ENCODE data around the gene SIVA1.
A peak's percentile ranks its signal among the peaks of the same experiment; 100 is the strongest.

Gene SIVA1

DNA sequence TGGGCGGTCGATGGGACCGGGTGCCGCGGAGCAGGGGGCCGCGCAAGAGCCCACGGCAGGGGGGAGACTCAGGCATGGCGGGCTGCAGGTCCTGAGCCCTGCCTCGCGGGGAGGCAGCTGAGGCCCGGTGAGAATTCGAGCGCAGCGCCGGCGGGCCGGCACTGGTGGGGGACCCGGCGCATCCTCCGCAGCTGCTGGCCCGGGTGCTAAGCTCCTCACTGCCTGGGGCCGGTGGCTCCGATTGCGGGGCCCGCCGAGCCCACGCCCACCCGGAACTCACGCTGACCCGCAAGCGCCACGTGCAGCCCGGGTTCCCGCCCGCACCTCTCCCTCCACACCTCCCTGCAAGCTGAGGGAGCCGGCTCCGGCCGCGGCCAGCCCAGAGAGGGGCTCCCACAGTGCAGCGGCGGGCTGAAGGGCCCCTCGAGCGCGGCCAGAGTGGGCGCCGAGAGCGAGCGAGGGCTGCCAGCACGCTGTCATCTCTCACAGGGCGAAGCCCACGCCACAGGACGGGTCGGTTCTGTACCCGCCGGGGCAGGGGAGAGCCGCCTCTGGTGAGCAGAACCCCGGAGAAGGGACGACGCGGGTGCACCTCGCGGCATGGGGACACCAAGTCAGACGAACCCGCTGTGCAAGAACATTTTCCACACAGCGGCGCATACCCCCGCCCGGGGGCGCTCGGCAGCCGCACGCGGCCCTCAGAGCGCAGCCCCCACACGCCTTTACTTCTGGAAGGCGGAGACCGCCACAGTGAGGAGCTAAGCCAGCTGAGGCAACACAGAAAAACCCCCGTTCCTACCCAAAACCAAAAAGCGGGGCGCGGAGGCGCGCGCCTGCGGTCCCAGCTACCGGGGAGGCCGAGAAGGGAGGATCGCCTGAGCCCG lies 1.2 kb upstream of the SIVA1 start:
- no peak for DNase-seq (ENCODE audit: low spot score)

DNA sequence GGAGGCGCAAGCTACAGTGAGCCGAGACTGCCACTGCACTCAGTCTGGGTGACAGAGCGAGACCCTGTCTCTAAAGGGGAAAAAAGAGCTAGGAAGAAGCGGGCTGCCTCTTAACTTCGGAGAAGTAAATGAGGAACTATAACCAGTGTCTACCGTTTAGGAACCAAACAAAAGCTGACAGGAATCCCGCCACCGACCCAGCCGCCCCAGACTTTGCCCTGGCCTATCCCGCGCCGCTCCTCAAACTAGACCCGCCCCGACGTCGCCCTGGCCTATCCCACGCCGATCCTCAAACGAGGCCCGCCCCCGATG lies 568 bp upstream of the SIVA1 start:
- DNase-seq (ENCODE audit: low spot score) = no peak

DNA sequence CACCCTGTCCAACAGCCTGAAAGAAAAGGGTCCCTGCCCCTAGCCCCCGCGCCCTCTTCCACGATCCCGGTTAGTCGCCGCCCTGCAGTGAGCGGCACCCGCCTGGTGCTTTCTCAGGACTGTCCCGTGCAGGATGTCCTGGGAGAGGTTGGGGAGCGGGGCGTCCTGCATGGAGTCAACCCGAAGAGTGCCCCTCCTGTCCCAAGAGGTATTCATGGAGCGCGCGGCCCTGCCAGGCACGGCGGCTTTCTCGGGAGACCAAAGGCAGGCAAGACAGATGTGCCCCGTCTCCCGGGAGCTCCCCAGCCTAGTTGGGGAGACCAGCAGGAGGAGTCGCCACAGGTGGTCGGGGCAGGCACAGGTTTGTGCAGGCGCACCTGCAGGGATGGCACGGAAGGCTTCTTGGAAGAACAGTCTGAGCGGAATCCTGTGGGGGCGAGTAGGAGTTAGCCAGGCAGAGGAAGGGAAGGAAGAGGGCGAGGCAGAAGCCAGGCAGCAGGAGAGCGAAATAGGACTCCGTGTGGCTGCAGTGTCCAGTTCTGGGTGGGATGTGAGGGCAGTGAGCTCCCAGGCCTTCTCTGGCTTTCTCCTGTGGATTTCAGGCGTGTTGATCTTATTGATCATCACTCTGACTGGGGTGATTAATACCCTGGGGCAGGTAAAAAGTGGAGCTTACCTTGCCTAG lies 723 bp downstream of the SIVA1 start:
- DNase-seq (ENCODE audit: low spot score) = no peak

DNA sequence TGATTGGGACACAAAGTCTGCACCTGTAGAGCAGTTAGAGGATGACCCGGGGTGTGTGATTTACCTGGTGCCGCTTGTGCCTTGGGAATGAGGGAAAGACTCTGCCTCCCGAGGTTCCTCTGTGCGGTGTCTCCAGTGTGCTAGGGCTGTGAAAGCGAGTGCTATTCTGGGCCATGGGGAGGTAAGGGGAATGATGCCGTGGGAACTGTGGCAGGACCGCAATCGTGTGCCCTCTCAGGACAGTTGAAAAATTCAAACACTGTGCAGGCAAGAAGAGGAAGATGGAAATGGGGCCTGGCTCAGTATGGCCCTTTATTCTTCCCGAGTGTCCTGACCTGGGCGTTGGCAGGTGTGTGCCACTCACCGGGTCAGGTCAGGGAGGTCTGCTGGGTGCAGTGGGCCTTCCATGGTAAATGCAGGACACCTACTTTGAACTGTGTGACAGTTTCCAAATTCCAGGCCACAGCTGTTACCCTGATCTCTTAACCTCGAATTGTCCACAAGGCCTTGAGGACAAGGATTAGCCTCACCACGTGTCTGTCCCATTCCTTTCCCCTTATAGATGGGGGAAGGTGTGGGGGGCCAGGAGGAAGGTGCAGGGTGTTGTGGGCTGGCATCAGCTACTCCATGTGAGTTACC lies 1.4 kb downstream of the SIVA1 start:
- DNase-seq (ENCODE audit: low spot score) = no peak

DNA sequence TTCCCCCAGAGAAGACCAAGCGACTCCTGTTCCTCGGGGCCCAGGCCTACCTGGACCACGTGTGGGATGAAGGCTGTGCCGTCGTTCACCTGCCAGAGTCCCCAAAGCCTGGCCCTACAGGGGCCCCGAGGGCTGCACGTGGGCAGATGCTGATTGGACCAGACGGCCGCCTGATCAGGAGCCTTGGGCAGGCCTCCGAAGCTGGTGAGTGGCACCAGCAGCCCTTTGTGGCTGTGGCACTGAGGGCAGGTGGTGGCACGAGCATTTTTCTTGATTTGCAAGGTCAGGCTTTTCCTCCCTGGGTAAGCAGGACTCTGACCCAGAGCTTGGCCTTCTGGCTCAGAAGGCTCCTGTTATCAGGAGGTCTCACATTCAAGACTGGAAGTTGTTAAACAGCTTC lies 2.7 kb downstream of the SIVA1 start:
- DNase-seq (ENCODE audit: low spot score) = no peak

DNA sequence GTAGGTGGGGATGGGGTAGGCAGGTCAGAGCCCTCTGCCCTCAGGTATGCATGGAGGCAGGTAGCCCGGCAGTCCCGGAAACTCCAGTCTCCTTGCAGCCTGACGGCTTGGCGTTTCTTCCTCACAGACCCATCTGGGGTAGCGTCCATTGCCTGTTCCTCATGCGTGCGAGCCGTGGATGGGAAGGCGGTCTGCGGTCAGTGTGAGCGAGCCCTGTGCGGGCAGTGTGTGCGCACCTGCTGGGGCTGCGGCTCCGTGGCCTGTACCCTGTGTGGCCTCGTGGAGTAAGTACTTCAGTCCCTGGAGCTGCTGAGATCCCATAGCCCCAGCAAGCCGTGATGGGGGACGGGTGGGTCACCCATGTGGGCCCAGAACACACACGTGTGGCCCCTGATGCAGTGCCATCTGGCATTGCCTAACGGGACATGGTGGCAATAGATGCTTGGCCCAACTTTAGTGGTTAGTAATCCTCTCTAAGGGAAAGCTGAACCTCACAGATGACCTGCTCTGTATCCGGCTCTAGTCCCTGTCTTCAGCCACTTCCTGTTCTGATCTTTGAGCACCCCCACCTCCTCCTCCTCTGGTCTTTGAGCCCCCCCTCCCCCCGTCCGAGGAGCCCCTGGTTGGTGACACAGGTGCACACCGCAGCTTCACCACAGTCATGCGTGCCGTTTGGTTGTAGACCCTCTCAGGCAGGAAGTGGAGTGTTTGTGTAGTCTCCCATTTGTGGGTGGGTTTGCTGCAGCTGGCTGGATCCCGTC lies 3.7 kb downstream of the SIVA1 start:
- DNase-seq (ENCODE audit: low spot score) = no peak

DNA sequence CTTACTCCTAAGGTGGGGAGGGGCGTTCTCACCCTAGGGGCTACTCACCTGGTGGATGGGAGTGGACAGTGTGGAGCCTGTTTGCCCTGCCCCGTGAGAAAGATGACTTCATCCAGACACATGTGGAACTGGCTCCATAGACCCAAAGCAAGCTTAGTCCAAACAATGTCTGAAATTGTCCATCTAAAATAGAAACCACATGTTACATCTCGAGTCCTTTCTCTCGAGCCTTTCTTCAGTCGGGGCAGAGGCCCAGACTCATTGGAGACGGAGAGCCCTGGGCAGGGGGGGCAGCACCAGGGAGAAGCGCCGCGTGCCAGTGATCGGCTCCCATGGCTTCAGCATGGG lies 4.3 kb downstream of the SIVA1 start:
- DNase-seq (ENCODE audit: low spot score) = no peak

DNA sequence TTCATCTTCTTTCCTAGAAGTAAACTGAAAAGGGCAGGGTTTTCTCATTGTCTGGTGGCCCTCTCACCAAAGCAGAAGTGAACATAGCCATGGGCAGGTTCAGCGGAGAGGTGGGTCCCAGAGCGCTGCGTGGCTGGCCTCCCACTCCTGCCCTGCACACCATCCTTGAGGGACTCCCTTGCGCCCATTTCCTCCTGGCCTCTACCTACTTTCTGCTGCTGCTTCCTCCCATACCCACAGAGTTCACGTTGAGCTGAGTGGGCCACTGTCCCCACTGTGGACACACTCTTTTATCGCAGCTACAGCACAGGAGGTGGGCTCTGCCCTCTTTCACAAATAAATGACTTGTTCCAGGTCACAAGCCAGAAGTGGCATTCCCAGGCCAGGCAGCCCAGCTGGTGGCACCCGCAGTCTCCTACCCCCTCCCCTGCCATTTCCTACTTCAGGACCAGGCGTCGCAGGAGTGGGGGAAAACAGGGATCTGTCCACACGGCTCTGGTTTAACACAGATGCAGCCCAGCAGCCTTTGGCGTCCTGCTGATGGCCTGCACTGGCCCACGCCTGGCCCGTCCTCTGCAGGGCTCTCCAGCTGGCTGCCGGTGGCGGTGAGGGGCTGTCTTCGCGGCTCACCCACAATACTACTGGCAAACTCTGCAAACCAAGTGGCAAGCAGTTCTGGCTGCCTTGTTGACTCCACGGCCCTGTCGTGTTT lies 4.9 kb downstream of the SIVA1 start:
- DNase-seq (ENCODE audit: low spot score) = no peak

DNA sequence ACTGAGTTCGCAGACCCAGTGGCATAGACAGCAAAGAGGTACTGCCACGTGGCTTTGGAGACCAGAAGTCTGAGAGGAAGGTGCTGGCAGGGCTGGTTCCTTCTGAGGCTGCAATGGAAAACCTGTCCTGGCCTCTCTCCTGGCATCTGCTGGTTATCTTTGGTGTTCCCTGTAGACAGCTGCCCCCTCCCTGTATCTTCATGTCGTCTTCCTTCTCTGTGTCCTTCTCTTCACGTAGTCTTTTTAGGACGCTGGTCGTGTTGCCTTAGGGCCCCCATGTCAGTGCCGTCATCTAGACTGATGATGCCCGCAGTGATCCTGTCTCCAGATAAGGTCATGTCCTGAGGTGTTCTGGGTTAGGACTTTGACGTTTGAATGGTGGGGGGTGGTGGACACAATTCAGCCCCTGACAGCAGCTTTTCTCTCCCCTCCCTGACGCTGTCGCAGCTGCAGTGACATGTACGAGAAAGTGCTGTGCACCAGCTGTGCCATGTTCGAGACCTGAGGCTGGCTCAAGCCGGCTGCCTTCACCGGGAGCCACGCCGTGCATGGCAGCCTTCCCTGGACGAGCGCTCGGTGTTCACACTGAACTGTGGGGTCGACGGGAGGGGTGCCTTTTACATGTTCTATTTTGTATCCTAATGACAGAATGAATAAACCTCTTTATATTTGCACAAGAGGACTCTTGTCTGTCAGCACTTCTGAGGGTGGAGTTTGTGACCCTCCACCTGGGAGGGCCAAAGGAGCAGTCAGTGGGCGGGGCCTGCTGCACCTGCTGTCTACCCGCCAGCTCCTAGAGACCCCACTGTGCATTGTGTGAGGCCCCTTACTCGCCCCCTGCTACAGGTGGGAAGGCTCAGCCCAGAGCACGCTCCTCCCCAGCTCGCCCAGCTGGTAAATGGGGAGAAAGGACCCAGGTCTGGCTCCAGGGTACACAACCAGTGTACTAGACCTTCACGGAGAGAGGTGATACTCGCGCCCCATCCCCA lies 6.3 kb downstream of the SIVA1 start:
- DNase-seq (ENCODE audit: low spot score) = no peak

DNA sequence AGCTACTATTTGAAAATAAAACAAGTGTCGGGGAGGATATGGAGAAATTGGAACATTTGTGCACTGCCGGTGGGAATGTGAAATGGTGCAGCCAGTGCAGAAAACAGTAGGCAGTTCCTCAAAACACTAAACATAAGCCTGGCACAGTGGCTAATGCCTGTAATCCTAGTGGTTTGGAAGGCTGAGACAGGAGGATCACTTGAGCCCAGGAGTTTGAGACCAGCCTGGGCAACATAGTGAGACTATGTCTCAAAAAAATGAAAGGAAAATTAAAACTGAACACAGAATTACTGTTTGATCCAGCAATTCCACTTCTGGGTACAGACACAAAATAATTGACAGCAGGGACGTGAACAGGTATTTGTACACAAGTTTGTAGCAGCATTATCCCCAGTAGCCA lies 12.6 kb downstream of the SIVA1 start:
- no peak for DNase-seq (ENCODE audit: low spot score)

DNA sequence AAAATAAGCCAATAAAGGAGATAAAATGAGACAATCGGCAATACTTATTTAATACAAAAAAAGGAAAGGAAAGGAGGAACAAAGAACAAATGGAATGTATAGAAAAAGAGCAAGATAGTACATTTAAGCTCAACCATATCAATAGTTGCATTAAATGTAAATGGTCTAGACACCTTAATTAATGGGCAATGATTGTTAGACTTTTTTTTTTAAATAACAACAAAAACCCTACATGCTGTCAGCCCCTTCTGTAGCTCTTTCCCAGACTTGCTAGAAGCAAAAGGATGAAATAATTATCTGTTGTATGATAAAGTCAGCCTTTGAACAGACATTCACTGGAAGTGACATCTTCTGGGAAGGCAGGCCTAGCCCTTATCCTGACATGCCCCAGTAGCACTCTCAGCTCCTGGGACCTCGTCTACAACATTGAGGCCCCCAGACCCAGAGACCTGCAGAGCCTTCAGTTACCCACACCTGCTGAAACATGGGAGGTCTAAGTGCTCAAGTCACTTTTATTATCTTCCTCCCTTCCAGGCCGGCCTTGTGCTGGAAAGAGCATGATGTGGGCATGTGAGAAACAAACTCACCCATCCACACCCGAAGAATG lies 13.4 kb downstream of the SIVA1 start:
- no peak for DNase-seq (ENCODE audit: low spot score)

DNA sequence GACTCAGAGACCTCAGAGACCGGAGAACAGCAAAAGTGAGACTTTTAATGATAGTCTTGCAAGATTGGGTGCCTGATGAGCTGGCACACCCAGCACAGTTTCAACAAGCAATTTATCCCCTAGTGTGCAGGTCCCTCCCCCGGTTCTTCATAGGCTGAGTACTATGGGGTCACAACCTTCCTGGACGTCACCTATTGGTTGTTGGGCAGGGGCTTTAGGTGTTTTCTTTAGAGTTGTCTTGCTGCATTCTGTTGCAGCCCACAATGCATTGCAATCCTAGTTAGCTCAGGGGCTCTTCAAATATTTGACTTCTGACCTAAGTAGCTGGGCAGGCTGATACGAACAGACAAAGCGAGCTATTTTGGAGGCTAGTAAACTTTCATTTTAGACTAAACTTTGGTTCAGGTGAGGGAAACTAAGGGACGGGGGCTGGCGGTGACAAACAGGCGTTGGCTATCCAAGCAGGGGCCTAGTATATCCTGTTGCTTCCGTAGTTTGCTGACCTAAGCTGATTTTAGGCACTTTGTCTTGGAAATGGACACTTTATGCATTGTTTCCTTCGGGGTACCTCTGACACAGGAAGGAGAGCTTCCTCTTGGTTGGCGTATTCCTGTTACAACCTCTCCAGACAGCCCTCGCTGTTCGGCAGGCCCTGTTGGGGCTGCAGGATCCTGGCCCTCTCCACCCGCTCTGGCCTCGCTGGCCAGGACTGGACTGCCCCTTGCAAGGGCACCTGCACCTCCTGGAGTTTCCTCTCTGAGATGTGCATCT lies 14.1 kb downstream of the SIVA1 start:
- DNase-seq (ENCODE audit: low spot score) = no peak

DNA sequence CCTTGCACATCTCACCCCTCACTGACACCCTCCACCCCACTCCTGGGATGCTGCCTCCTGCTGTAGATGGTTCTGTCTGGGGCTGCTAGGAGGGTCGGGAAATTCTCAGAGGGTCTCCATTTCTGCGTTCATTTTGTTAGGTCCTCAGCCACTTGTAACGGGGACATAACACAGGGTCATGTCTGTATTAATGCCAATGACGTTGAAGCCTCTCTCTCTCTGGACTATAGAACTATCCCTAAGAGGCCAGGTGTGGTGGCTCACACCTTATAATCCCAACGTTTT lies 14.6 kb downstream of the SIVA1 start:
- DNase-seq (ENCODE audit: low spot score) = no peak

DNA sequence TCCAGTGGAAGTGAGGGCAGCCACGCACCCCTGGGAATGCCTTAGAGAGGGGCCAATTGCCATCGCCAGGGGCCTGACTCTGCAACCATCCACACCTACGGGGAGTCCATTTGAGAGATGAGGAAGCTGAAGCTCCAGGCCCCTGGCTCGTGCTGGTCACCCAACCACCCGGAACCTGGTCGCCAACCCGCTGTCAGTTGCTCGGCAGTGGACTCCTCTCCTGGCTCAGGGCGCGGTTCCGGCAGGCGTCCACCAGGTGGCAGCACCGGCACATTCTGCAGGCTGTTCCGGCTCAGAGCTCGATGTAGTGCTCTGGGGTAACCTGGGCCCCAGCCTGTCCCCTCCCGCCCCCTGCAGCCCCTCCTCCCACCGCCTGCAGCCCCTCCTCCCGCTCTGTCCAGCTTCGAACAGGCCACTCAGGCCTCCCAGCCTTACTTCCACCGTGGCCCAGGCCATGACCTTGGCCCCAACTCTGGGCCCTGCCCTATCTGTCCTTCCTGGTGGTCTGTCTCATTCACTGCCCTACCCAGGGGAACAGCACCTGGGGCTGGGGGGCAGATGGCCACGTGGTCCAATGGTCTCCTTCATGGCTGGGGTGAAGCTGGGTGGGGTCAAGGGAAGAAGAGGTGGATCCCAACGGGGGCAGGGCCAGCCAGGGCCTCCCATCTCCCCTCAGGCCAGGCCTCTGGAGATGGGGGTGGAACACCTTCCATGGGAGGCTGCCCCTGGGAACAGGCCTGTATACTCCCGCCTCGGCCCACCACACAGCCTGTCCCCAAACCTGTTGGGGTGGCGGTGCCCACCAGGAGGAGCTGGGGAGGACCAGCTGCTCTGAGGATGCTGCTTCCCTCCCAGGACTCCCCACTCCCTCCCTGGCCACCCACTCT lies 15.7 kb downstream of the SIVA1 start:
- DNase-seq (ENCODE audit: low spot score) = peak; percentile 96

DNA sequence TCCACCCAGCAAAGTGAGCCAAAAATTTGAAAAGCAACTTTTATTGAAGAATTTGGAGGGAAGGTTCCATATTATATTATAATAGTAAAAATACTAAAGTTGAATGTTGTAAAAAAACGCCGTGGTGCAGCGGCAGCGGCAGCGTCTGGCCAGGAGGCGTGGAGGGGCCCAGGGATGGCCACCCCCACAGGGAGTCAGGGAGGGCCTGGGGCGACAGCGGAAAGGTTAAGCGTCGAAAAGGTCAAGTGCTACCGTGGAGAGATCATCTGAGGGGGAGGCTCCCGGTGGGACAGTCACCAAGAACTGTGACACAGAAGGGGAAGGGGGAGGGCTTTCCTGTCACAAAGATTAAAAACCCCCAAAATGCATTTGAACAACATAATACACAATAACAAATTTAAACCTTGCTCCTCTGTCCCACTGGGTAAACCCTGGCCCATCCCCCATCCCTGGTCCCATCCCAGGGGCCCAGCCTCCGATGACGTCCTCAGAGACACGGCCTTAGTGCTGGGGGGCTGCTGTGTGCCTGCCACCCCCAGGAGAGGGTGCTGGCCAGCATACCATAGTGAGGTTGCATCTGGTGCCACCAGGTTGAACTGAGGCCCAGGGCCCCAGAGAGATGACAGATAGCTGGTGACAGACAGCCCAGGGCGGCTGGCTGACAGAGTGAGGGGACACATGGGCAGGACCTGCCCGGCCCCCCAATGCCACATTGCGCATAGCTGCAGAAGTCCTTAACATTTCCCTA lies 16.6 kb downstream of the SIVA1 start:
- DNase-seq (ENCODE audit: low spot score) = no peak

DNA sequence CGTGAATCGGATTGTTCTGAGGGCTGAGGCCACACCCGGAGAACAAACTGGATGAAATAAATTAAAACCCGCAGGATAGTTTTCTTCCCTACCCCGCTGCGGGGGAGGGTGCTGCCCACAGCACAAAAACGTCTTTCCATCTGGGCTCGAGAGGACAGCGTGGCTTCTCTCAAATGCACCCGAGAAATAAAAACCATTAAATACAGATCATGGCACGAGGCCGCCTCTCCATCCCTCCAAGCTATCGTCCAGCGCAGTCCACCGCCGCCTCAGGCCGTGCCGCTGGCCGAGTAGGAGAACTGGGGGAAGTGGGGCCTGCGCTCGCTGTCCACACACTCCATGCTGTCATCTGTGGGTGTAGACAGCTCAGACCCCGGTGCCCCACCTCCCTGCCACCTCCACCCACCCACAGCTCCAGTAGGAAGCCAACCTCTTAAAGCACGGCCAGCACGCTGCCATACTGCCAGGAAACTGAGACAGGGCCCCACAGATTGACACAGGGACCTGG lies 17.2 kb downstream of the SIVA1 start:
- no peak for DNase-seq (ENCODE audit: low spot score)

DNA sequence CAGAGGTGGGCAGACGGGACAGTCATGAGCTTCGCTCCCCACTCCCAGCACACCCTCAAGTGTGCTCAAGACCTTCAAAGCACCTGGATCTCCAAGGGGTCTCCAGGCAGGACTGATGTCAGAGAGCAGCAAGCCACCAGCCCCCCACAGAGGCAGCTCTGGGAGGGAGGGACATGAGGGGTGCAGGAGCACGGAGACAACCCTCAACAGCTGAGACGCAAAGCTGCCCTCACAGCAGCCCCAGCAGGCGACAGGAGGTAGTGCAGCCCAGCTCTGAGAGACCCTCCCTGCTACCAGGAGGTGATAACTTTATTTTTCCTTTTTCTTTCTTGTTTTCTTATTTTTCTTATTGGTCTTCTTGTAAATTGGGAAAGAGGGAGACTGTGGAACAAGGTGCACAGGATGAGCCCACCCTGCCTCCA lies 17.9 kb downstream of the SIVA1 start:
- no peak for DNase-seq (ENCODE audit: low spot score)

DNA sequence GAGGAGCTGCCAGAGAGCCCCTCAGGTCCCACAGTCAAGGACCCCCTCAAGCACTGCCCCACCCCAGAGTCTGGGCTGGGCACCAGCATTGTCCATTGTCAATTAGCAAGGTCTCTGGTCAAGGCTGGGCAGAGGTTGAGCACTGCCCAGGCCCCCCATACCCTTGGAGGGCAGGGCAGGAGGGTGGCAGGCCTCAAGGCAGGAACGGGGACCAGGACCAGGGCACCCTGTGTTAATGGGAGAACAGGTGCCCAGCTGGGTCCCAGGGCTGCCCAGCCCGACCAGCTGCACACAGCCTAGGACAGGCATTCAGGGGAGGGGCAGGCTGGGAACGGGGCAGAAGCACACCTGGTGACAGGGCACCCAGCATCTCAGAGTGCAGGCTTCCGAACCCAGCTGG lies 18.4 kb downstream of the SIVA1 start:
- no peak for DNase-seq (ENCODE audit: low spot score)
